PC-9 (cell line): ENCODE results near the gene LRRC58.

Experiments used
- EZH2 ChIP-seq: fragments of 200-600 bp; sonication (generic); IDR thresholded peaks from 2 replicates; pipeline ENCODE4 v1.8.0; 2017; ENCODE audit warnings: antibody characterized with exemption, low read depth
- TF ChIP-seq, protein P1 (sequence below): fragments of 200-600 bp; sonication (generic); conservative IDR thresholded peaks from 2 replicates; pipeline ENCODE4 v1.6.1; 2017; ENCODE audit warnings: mixed run types, antibody characterized with exemption, mild to moderate bottlenecking, moderate library complexity

DNA sequence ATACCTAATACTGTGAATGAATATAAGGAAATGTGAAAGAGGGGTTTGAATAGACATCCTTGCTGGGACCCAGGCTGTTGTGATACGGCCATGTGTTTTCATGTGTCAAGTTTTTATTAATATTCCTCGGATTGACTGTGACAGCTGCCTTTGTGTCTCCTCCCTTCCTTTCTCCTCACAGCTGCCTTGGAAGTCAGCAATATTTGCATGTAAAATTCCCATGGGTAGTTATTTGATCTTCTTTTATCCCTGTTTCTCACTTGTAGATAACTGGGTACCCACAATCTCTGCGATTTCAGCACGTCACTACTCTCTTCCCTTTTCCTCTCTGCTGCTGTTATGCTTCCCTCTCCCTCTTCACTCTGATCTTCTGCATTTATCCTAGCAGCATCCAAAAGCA, 73.5 kb downstream of the LRRC58 start:
- TF ChIP-seq EZH2, result no peak
- TF ChIP-seq, protein P1, sequence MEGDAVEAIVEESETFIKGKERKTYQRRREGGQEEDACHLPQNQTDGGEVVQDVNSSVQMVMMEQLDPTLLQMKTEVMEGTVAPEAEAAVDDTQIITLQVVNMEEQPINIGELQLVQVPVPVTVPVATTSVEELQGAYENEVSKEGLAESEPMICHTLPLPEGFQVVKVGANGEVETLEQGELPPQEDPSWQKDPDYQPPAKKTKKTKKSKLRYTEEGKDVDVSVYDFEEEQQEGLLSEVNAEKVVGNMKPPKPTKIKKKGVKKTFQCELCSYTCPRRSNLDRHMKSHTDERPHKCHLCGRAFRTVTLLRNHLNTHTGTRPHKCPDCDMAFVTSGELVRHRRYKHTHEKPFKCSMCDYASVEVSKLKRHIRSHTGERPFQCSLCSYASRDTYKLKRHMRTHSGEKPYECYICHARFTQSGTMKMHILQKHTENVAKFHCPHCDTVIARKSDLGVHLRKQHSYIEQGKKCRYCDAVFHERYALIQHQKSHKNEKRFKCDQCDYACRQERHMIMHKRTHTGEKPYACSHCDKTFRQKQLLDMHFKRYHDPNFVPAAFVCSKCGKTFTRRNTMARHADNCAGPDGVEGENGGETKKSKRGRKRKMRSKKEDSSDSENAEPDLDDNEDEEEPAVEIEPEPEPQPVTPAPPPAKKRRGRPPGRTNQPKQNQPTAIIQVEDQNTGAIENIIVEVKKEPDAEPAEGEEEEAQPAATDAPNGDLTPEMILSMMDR, result no peak
